Liver (tissue), 9 donors: ENCODE measurements around the gene YTHDF1. TPM values are rescaled to one million over a fixed set of nuclear protein-coding genes. Genes with fewer than 3 reads are reported as not detected.

Experiments used
- DNase-seq: peaks from one replicate; pipeline ENCODE4 v3.0.0-alpha.2; 2017; ENCODE audit warnings: low spot score
- H3K27ac ChIP-seq, 2 donors: one replicate each; pipeline ENCODE4 v1.7.0; 2013; ENCODE audit warnings: inconsistent platforms in 2 of 2, low read length in 2 of 2, control low read depth in 1 of 2, low read depth in 1 of 2, mild to moderate bottlenecking in 1 of 2
- H3K27me3 ChIP-seq, 4 donors: one replicate each; pipeline versions ENCODE4 v1.6.1 to v1.7.0; 2013; ENCODE audit warnings: low read length in 3 of 4, inconsistent platforms in 1 of 4, mild to moderate bottlenecking in 1 of 4, moderate library complexity in 1 of 4; ENCODE audit not compliant: control insufficient read depth in 4 of 4, insufficient read depth in 4 of 4
- H3K36me3 ChIP-seq, 4 donors: one replicate each; pipeline versions ENCODE4 v1.6.1 to v1.7.0; 2013; ENCODE audit warnings: low read length in 3 of 4, mild to moderate bottlenecking in 3 of 4, low read depth in 1 of 4, moderate library complexity in 1 of 4; ENCODE audit not compliant: control insufficient read depth in 4 of 4, insufficient read depth in 3 of 4
- H3K4me1 ChIP-seq, 4 donors: one replicate each; pipeline versions ENCODE4 v1.6.1 to v1.7.0; 2013; ENCODE audit warnings: low read length in 3 of 4, mild to moderate bottlenecking in 3 of 4, moderate library complexity in 1 of 4; ENCODE audit not compliant: control insufficient read depth in 4 of 4, insufficient read depth in 4 of 4
- H3K4me3 ChIP-seq, 3 donors: one replicate each; pipeline versions ENCODE4 v1.6.1 to v1.7.0; 2013; ENCODE audit warnings: low read length in 3 of 3, control low read depth in 1 of 3, low read depth in 1 of 3, mild to moderate bottlenecking in 1 of 3
- H3K9ac ChIP-seq, 2 donors: one replicate each; pipeline ENCODE4 v1.7.0; 2013; ENCODE audit warnings: low read length in 2 of 2, mild to moderate bottlenecking in 2 of 2, moderate library complexity in 2 of 2, control low read depth in 1 of 2, low read depth in 1 of 2
- H3K9me3 ChIP-seq, 4 donors: one replicate each; pipeline versions ENCODE4 v1.6.1 to v1.7.0; 2013; ENCODE audit warnings: low read length in 3 of 4; ENCODE audit not compliant: control insufficient read depth in 4 of 4
- EGR1 ChIP-seq, 2 donors: IDR thresholded peaks; 2 replicates each; pipeline ENCODE4 v1.6.1; 2016 to 2018; ENCODE audit warnings: antibody characterized with exemption in 2 of 2, low read depth in 2 of 2
- FOXA2 ChIP-seq: IDR thresholded peaks from 2 replicates; pipeline ENCODE4 v1.6.1; 2016; ENCODE audit warnings: antibody characterized with exemption
- GABPA ChIP-seq, 2 donors: IDR thresholded peaks in 1 of 2; conservative IDR thresholded peaks in 1 of 2; 2 replicates each; pipeline ENCODE4 v1.6.1; 2016; ENCODE audit warnings: antibody characterized with exemption in 2 of 2, mild to moderate bottlenecking in 1 of 2, moderate library complexity in 1 of 2
- HNF4A ChIP-seq, 2 donors: conservative IDR thresholded peaks; 2 replicates each; pipeline ENCODE4 v1.6.1; 2016; ENCODE audit warnings: antibody characterized with exemption in 2 of 2, mild to moderate bottlenecking in 2 of 2
- HNF4G ChIP-seq: IDR thresholded peaks from 2 replicates; pipeline ENCODE4 v1.6.1; 2016; ENCODE audit warnings: antibody characterized with exemption
- JUND ChIP-seq, 2 donors: IDR thresholded peaks; 2 replicates each; pipeline ENCODE4 v1.6.1; 2016; ENCODE audit warnings: antibody characterized with exemption in 2 of 2
- NR2F2 ChIP-seq: IDR thresholded peaks from 2 replicates; pipeline ENCODE4 v1.6.1; 2016; ENCODE audit warnings: antibody characterized with exemption
- RAD21 ChIP-seq, 2 donors: IDR thresholded peaks; 2 replicates each; pipeline ENCODE4 v1.6.1; 2016; ENCODE audit warnings: antibody characterized with exemption in 2 of 2, mild to moderate bottlenecking in 2 of 2
- RXRA ChIP-seq, 2 donors: IDR thresholded peaks; 2 replicates each; pipeline ENCODE4 v1.6.1; 2017 to 2018; ENCODE audit warnings: antibody characterized with exemption in 2 of 2, mild to moderate bottlenecking in 1 of 2
- SP1 ChIP-seq: IDR thresholded peaks from 2 replicates; pipeline ENCODE4 v1.6.1; 2018; ENCODE audit warnings: antibody characterized with exemption, mild to moderate bottlenecking
- TAF1 ChIP-seq: conservative IDR thresholded peaks from 2 replicates; pipeline ENCODE4 v1.6.1; 2016; ENCODE audit warnings: antibody characterized with exemption, mild to moderate bottlenecking
- YY1 ChIP-seq: IDR thresholded peaks from 2 replicates; pipeline ENCODE4 v1.6.1; 2016; ENCODE audit warnings: antibody characterized with exemption, mild to moderate bottlenecking
- WGBS: extraction: QIAGEN DNeasy Blood & Tissue Kit; methylation state at CpG from one replicate; pipeline ENCODE4 v1.1.7; 2013; 5-methylcytosine and 5-hydroxymethylcytosine counted together
- polyA plus RNA-seq, 2 donors: library from polyadenylated mRNA; stranded (reverse) in 1 of 2; unstranded in 1 of 2; fragments of 200-250 nt in 1 of 2; fragments of >200 nt in 1 of 2; fragmentation: Nextera tagmentation in 1 of 2; extraction: Ambion mirVana in 1 of 2; gene quantifications; one replicate each; pipeline versions ENCODE4 v1.2.1 to v1.2.3, GENCODE V29; 2013 to 2015
- total RNA-seq, 2 donors: library from RNA; depleted of rRNA; stranded (reverse); fragments of >200 nt; gene quantifications; one replicate each; pipeline ENCODE4 v1.2.3, GENCODE V29; 2014
- TF ChIP-seq, protein P1 (sequence below): IDR thresholded peaks from 2 replicates; pipeline ENCODE4 v1.6.1; 2016; ENCODE audit warnings: antibody characterized with exemption
- TF ChIP-seq, protein P2 (sequence below): IDR thresholded peaks from 2 replicates; pipeline ENCODE4 v1.6.1; 2016; ENCODE audit warnings: antibody characterized with exemption, mild to moderate bottlenecking
- TF ChIP-seq, protein P3 (sequence below): fragments of 150-350 bp; IDR thresholded peaks from 2 replicates; pipeline ENCODE4 v1.5.1; 2017; ENCODE audit warnings: improper control_type of control experiment, low read depth, low read length; ENCODE audit not compliant: missing input control
- TF ChIP-seq, protein P4 (sequence below): IDR thresholded peaks from 2 replicates; pipeline ENCODE4 v1.6.1; 2016; ENCODE audit warnings: antibody characterized with exemption
- donor health status: healthy.
- donor health status: healthy.
- donor health status: healthy.
- donor health status: healthy.
- donor health status: healthy.

YTHDF1 gene
- total and polyA plus RNA-seq, 4 donors: 6.8 to 19.5 (median 14.9) TPM

DNA sequence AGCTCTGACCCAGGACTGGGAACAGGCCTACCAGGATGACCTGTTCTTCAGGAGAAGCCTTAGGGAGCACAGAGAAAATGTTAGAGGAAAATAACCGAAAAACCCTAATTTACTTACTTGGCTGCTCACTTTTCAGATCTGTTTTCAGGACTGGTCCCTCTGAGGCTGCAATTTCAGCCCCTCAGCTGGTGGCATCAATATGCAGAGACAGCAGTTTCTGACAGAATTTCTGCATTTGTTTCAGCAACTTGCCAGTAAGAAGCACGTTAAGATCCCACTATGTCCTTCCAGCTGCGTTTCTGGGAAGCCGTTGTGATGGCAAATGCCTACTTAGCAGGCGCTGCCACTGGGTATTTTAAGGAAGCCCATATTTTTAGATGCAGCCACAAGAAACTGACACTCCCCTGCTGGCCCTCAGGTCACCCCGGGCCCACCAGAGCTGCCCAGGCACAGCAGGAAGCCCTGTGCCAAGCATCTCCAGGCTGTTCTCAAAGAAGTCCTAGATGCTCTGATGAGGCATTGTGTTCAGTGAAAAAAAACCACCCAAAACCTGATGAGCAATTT is 7.5 kb downstream of the YTHDF1 start:
- peaks cover 17 to 72% (median 42%) of the 10 kb centered on the region in 4 donors for H3K36me3 ChIP-seq
- no peak for DNase-seq
- 90% methylated on average over 6 of the region's 6 CpGs for WGBS

DNA sequence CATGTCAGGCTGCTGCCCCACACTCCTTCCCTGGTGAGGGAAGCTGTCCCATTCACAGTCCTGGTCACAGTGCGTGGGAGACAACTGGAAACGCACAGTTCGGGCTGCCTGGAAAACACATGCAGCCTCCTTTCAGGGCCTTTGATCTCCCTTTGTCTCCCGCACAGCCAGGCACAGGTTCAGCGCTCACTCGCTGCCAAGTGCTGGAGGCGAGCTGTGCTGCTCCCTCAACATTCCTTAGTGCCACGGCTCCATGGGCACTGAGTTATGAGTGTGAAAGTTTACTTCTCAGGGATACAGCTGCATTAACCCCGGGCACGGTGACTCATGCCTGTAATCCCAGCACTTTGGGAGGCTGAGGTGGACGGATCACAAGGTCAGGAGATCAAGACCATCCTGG is 9.1 kb downstream of the YTHDF1 start:
- WGBS: 88% methylated on average over 11 of the region's 11 CpGs
- Histone ChIP-seq H3K4me1 (no peaks in the 10 kb centered on the region), H3K36me3 (peaks cover 21 to 75% (median 42%) of the 10 kb centered on the region in 4 donors), H3K4me3 (no peak overlapping the region), H3K9me3 (no peaks in the 10 kb centered on the region), H3K27ac (no peak overlapping the region), H3K27me3 (no peaks in the 10 kb centered on the region), H3K9ac (no peak overlapping the region)
- TF ChIP-seq FOXA2 (no peak), SP1 (no peak), RAD21 (IDR thresholded peaks at IDR 0.05) (no peak), NR2F2 (no peak), RXRA (IDR thresholded peaks at IDR 0.05) (no peak), HNF4A (conservative IDR thresholded peaks at IDR 0.05) (no peak), YY1 (no peak)
- no peak for DNase-seq

More for the DNA sequence above, 7.5 kb downstream of the YTHDF1 start:
- no peaks in the 10 kb centered on the region for H3K9me3 ChIP-seq
- H3K4me1 ChIP-seq: peaks cover 0 to 5% (median 4%) of the 10 kb centered on the region in 4 donors
- H3K9ac ChIP-seq: no peak overlapping the region
- no peaks in the 10 kb centered on the region for H3K27me3 ChIP-seq
- no peak overlapping the region for H3K27ac ChIP-seq
- TF ChIP-seq JUND (IDR thresholded peaks at IDR 0.05): no peak
- no peak for TF ChIP-seq RXRA (IDR thresholded peaks at IDR 0.05)
- TF ChIP-seq, protein P1, sequence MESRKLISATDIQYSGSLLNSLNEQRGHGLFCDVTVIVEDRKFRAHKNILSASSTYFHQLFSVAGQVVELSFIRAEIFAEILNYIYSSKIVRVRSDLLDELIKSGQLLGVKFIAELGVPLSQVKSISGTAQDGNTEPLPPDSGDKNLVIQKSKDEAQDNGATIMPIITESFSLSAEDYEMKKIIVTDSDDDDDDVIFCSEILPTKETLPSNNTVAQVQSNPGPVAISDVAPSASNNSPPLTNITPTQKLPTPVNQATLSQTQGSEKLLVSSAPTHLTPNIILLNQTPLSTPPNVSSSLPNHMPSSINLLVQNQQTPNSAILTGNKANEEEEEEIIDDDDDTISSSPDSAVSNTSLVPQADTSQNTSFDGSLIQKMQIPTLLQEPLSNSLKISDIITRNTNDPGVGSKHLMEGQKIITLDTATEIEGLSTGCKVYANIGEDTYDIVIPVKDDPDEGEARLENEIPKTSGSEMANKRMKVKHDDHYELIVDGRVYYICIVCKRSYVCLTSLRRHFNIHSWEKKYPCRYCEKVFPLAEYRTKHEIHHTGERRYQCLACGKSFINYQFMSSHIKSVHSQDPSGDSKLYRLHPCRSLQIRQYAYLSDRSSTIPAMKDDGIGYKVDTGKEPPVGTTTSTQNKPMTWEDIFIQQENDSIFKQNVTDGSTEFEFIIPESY: no peak
- TF ChIP-seq TAF1: no peak
- TF ChIP-seq, protein P2, sequence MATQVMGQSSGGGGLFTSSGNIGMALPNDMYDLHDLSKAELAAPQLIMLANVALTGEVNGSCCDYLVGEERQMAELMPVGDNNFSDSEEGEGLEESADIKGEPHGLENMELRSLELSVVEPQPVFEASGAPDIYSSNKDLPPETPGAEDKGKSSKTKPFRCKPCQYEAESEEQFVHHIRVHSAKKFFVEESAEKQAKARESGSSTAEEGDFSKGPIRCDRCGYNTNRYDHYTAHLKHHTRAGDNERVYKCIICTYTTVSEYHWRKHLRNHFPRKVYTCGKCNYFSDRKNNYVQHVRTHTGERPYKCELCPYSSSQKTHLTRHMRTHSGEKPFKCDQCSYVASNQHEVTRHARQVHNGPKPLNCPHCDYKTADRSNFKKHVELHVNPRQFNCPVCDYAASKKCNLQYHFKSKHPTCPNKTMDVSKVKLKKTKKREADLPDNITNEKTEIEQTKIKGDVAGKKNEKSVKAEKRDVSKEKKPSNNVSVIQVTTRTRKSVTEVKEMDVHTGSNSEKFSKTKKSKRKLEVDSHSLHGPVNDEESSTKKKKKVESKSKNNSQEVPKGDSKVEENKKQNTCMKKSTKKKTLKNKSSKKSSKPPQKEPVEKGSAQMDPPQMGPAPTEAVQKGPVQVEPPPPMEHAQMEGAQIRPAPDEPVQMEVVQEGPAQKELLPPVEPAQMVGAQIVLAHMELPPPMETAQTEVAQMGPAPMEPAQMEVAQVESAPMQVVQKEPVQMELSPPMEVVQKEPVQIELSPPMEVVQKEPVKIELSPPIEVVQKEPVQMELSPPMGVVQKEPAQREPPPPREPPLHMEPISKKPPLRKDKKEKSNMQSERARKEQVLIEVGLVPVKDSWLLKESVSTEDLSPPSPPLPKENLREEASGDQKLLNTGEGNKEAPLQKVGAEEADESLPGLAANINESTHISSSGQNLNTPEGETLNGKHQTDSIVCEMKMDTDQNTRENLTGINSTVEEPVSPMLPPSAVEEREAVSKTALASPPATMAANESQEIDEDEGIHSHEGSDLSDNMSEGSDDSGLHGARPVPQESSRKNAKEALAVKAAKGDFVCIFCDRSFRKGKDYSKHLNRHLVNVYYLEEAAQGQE: no peak
- no peak for TF ChIP-seq YY1
- no peak for TF ChIP-seq EGR1 (IDR thresholded peaks at IDR 0.05; ENCODE audit: low read depth in 2 of 2)
- no peak overlapping the region for H3K4me3 ChIP-seq

DNA sequence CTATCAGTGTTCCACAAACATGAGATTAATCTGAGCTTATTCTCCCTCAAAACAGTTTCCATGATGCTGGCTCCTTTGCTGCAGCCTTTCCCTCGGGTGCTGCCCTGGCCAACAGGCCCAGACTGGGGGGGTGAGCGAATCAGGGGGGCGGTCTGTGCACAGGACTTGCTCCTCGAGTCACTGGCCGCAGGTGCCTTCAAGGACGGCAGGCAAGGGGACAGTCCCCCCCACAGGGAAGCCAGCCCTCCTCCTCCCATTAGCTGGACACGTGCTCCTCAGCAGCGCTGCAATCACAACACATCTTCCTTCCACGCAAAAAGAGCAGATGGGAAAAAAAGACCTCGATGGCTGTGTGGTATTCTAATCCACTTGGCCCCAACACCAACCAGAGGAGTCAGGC is 10.0 kb downstream of the YTHDF1 start:
- 92% methylated on average over 10 of the region's 10 CpGs for WGBS
- Histone ChIP-seq H3K36me3 (peaks cover 21 to 67% (median 42%) of the 10 kb centered on the region in 4 donors), H3K4me3 (no peak overlapping the region), H3K27ac (no peak overlapping the region), H3K27me3 (no peaks in the 10 kb centered on the region), H3K9ac (no peak overlapping the region), H3K9me3 (no peaks in the 10 kb centered on the region), H3K4me1 (no peaks in the 10 kb centered on the region)
- DNase-seq: no peak
- TF ChIP-seq GABPA (IDR thresholded peaks at IDR 0.05 in 1 of 2, conservative IDR thresholded peaks at IDR 0.05 in 1 of 2) (no peak), FOXA2 (no peak), HNF4G (no peak), RAD21 (IDR thresholded peaks at IDR 0.05) (no peak)
- TF ChIP-seq, protein P2: no peak
- TF ChIP-seq, protein P3, sequence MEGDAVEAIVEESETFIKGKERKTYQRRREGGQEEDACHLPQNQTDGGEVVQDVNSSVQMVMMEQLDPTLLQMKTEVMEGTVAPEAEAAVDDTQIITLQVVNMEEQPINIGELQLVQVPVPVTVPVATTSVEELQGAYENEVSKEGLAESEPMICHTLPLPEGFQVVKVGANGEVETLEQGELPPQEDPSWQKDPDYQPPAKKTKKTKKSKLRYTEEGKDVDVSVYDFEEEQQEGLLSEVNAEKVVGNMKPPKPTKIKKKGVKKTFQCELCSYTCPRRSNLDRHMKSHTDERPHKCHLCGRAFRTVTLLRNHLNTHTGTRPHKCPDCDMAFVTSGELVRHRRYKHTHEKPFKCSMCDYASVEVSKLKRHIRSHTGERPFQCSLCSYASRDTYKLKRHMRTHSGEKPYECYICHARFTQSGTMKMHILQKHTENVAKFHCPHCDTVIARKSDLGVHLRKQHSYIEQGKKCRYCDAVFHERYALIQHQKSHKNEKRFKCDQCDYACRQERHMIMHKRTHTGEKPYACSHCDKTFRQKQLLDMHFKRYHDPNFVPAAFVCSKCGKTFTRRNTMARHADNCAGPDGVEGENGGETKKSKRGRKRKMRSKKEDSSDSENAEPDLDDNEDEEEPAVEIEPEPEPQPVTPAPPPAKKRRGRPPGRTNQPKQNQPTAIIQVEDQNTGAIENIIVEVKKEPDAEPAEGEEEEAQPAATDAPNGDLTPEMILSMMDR: no peak
- TF ChIP-seq, protein P4, sequence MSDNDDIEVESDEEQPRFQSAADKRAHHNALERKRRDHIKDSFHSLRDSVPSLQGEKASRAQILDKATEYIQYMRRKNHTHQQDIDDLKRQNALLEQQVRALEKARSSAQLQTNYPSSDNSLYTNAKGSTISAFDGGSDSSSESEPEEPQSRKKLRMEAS: no peak
